Endothelial cell of umbilical vein (primary cell): ENCODE results near the gene FAM193A. TPM values are rescaled to one million over a fixed set of nuclear protein-coding genes. Genes with fewer than 3 reads are reported as not detected.

Experiments
- BruUV-seq: library from RNA; stranded (reverse); fragments of 400-500 nt; replicated peaks from 2 replicates; lab custom pipeline; 2021; lab: Mats Ljungman, UMichigan
- CTCF ChIA-PET: fragments of 300-600, 350-600 bp; sonication (Branson Sonifier 250); formaldehyde crosslinking; loops from one replicate; lab custom pipeline; 2021; ENCODE audit warnings: antibody characterized with exemption, inconsistent platforms; lab: Charles Lee
- POLR2A ChIA-PET: fragments of 300-600, 350-600 bp; sonication (Branson Sonifier 250); formaldehyde crosslinking; loops from one replicate; lab custom pipeline; 2021; ENCODE audit warnings: antibody characterized with exemption, inconsistent platforms; lab: Charles Lee
- DNase-seq: peaks from one replicate; pipeline ENCODE4 v3.0.0-alpha.2; 2011; ENCODE audit warnings: low read depth, low spot score
- FAIRE-seq: peaks from 2 replicates; lab custom pipeline; 2011; peaks lifted over from hg19 to GRCh38; lab: Jason Lieb, UNC
- H2AFZ ChIP-seq: 2 replicates; pipeline ENCODE4 v1.6.0; 2012; ENCODE audit warnings: low read depth, low read length, control low read depth, inconsistent platforms
- H3K27ac ChIP-seq: 2 replicates; pipeline ENCODE4 v1.5.1; 2011; ENCODE audit warnings: low read depth, mild to moderate bottlenecking, control low read depth, low read length, moderate library complexity; ENCODE audit not compliant: insufficient read depth
- H3K27me3 ChIP-seq, 2 experiments: 2 replicates each; pipeline versions ENCODE4 v1.6.0 to v1.6.1; 2011; ENCODE audit warnings: low read length in 2 of 2, mixed read lengths in 1 of 2; ENCODE audit not compliant: control insufficient read depth in 2 of 2, insufficient read depth in 2 of 2
- H3K36me3 ChIP-seq, 2 experiments: 2 replicates in 1 of 2; 3 replicates in 1 of 2; pipeline ENCODE4 v1.5.1; 2011; ENCODE audit warnings: low read length in 2 of 2, mild to moderate bottlenecking in 1 of 2, moderate library complexity in 1 of 2; ENCODE audit not compliant: control insufficient read depth in 2 of 2, insufficient read depth in 2 of 2; ENCODE audit errors: extremely low read depth in 1 of 2
- H3K4me1 ChIP-seq: 3 replicates; pipeline ENCODE4 v1.5.1; 2011; ENCODE audit warnings: mild to moderate bottlenecking, low read length; ENCODE audit not compliant: control insufficient read depth, insufficient read depth; ENCODE audit errors: extremely low read depth
- H3K4me2 ChIP-seq: 2 replicates; pipeline ENCODE4 v1.6.1; 2011; ENCODE audit warnings: low read length, control low read depth, mixed read lengths; ENCODE audit not compliant: insufficient read depth
- H3K4me3 ChIP-seq, 3 experiments: fragments of 200-600 bp in 1 of 3; sonication (generic), shearing (Covaris generic) in 1 of 3; replicated peaks in 1 of 3; 2 replicates each; pipeline ENCODE4 v1.5.1; 2011 to 2016; ENCODE audit warnings: control low read depth in 3 of 3, low read length in 3 of 3, mild to moderate bottlenecking in 2 of 3, inconsistent platforms in 1 of 3, low read depth in 1 of 3, moderate library complexity in 1 of 3; ENCODE audit not compliant: insufficient read depth in 1 of 3
- H3K79me2 ChIP-seq: 2 replicates; pipeline ENCODE4 v1.6.0; 2012; ENCODE audit warnings: low read length, inconsistent platforms; ENCODE audit not compliant: control insufficient read depth, insufficient read depth
- H3K9ac ChIP-seq: replicated peaks from 2 replicates; pipeline ENCODE3; 2011; ENCODE audit warnings: low read length, control low read depth; ENCODE audit not compliant: insufficient read depth; ENCODE audit errors: extremely low read depth
- H3K9me1 ChIP-seq: replicated peaks from 3 replicates; pipeline ENCODE4 v1.6.0; 2011; ENCODE audit warnings: mild to moderate bottlenecking, low read length; ENCODE audit not compliant: control insufficient read depth, insufficient read depth; ENCODE audit errors: extremely low read depth
- H3K9me3 ChIP-seq: replicated peaks from 2 replicates; pipeline ENCODE4 v1.5.1; 2012; ENCODE audit warnings: low read length, inconsistent platforms; ENCODE audit not compliant: control insufficient read depth, insufficient read depth
- H4K20me1 ChIP-seq: replicated peaks from 2 replicates; pipeline ENCODE3; 2011; ENCODE audit warnings: mild to moderate bottlenecking, low read length; ENCODE audit not compliant: control insufficient read depth, insufficient read depth; ENCODE audit errors: extremely low read depth
- EZH2 ChIP-seq: IDR thresholded peaks from 2 replicates; pipeline ENCODE4 v1.6.1; 2012; ENCODE audit warnings: borderline replicate concordance, low read depth, mild to moderate bottlenecking, moderate library complexity, low read length, inconsistent platforms; ENCODE audit not compliant: severe bottlenecking
- FOS ChIP-seq: IDR thresholded peaks from 2 replicates; pipeline ENCODE4 v1.6.1; 2011; ENCODE audit warnings: mild to moderate bottlenecking, low read length, moderate library complexity, borderline replicate concordance; ENCODE audit not compliant: insufficient read depth
- GATA2 ChIP-seq: IDR thresholded peaks from 2 replicates; pipeline ENCODE4 v1.7.0; 2011; ENCODE audit warnings: low read depth, mild to moderate bottlenecking, moderate library complexity, mixed read lengths, low read length; ENCODE audit not compliant: insufficient read length, insufficient read depth
- JUN ChIP-seq: IDR thresholded peaks from 2 replicates; pipeline ENCODE4 v1.6.1; 2011; ENCODE audit warnings: borderline replicate concordance, low read depth; ENCODE audit not compliant: insufficient read length, insufficient read depth
- MYC ChIP-seq: IDR thresholded peaks from one replicate; pipeline ENCODE4 v1.6.1; 2011; ENCODE audit warnings: mild to moderate bottlenecking, low read depth, low read length
- POLR2A ChIP-seq: IDR thresholded peaks from 2 replicates; pipeline ENCODE4 v1.6.1; 2012; ENCODE audit warnings: low read depth, mild to moderate bottlenecking, control low read depth, low read length
- POLR2AphosphoS5 ChIP-seq: IDR thresholded peaks from 2 replicates; pipeline ENCODE4 v1.6.1; 2012; ENCODE audit warnings: low read depth, mild to moderate bottlenecking, control low read depth, low read length, moderate library complexity; ENCODE audit not compliant: insufficient read depth
- dilution Hi-C: fragments of 300-500 bp; cut with MboI; formaldehyde crosslinking; loops from one replicate; pipeline ENCODE4 v1.15.0; 2019; ENCODE audit warnings: low sequenced_read_pairs; ENCODE audit not compliant: extremely low pct_ligation_motif_present
- intact Hi-C: fragments of 100-400 bp; cut with micrococcal nuclease; formaldehyde crosslinking; loops from one replicate; pipeline ENCODE4 v1.10.0; 2022
- polyA plus RNA-seq, 4 experiments: library from polyadenylated mRNA; depleted of rRNA in 3 of 4; stranded (reverse) in 3 of 4; unstranded in 1 of 4; fragments of >200 nt; gene quantifications; 2 replicates each; pipeline versions ENCODE4 v1.2.1 to v1.2.3, GENCODE V29; 2011 to 2012; ENCODE audit warnings: missing spikeins in 1 of 4
- total RNA-seq: library from RNA; stranded (reverse); gene quantifications from 2 replicates; pipeline ENCODE4 v1.2.3, GENCODE V29; 2021
- TF ChIP-seq, protein P1 (sequence below): IDR thresholded peaks from 2 replicates; pipeline ENCODE4 v1.6.1; 2011; ENCODE audit not compliant: insufficient read depth, insufficient read length
- TF ChIP-seq, protein P2 (sequence below), 2 donors: IDR thresholded peaks; 1 replicate in 1 of 2; 2 replicates in 1 of 2; pipeline ENCODE4 v1.5.1; 2011; ENCODE audit warnings: low read length in 2 of 2, mild to moderate bottlenecking in 2 of 2, moderate library complexity in 2 of 2, control low read depth in 1 of 2, inconsistent platforms in 1 of 2, low read depth in 1 of 2; ENCODE audit not compliant: insufficient read depth in 1 of 2; ENCODE audit errors: extremely low read depth in 1 of 2

The FAM193A gene
- total and polyA plus RNA-seq, 2 donors (not counting 3 experiments of a cell fraction or from before 2014, with no cell fraction given): 12.3 to 32.1 TPM

DNA sequence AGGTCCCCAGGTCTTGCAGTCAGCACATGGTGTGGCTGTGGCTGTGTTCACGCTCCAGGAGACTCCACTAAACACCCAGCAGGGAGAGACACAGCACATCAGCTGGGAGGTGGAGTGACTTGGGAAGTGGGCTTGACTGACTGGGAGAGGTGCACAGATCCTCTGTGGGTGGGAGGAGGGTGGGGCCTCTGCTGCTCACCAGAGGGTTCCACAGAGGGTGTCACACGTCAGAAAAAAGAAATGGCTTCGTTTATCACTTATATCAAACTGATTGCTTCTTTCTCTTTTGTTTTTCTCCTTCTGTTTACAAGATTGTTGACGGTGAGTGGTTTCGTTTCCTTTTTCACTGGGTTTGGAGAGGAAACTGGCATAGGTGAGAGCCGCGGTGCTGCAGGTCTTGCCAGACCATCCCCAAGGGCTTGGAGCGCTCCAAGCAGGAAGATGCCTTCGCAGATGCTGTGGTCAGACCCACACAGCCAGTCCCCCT is 24.8 kb upstream of the FAM193A start:
- TF ChIP-seq GATA2 (no peak), POLR2A (no peak)
- TF ChIP-seq, protein P1, sequence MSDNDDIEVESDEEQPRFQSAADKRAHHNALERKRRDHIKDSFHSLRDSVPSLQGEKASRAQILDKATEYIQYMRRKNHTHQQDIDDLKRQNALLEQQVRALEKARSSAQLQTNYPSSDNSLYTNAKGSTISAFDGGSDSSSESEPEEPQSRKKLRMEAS: no peak
- no TSS peak for BruUV-seq
- intact Hi-C loops (no loop called here), dilution Hi-C loops (no loop called here)
- FAIRE-seq: no peak
- Histone ChIP-seq H3K4me3 (no peak overlapping the region), H3K9ac (no peak overlapping the region), H3K4me2 (no peak overlapping the region), H3K79me2 (peaks cover 22% of the 10 kb centered on the region), H3K9me1 (no peaks in the 10 kb centered on the region), H4K20me1 (no peaks in the 10 kb centered on the region), H3K27ac (no peak overlapping the region), H3K9me3 (no peaks in the 10 kb centered on the region), H3K4me1 (peaks cover 2% of the 10 kb centered on the region), H2AFZ (no peak overlapping the region), H3K27me3 (no peaks in the 10 kb centered on the region), H3K36me3 (peaks cover 21 to 50% of the 10 kb centered on the region in 2 experiments)
- ChIA-PET POLR2A (no interaction called here), CTCF (interaction anchor here (1.0 kb wide), 1 partner anchor 9 kb away, joined by 3 read pairs; no protein-coding TSS in a partner anchor)
- DNase-seq: no peak

DNA sequence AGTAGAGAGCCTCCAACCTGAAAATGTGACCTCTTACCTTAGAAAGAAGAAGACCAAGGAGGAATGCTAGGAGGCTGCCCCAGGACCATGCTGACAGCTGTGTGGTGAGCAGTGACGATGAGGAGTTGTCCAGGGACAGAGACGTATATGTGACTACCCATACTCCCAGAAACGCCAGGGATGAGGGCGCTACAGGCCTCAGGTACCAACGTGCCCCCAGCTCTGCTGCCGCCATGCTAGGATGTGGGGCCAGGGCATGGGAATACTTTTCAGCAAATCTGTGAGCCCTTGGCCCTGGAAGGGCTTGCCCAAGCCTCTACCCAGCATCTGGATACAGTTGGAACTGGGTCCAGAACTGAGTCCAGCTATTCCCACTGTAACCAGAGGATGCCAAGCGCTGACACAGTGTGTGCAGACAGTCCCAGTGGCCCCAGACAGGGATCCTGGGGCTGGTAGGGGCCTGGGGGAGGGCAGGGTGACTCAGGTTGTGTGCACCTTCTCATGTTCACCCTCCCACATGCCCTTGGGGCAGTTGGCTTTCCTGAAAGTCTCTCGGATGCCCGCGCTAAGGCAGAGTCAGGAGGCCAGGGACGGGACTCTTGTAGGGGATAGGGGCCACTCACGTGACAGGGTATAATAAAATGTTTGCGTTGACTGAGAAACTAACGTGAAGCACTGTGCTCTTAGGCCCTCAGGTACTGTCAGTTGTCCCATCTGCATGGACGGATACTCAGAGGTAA is 23.9 kb upstream of the FAM193A start:
- dilution Hi-C loops (no loop called here), intact Hi-C loops (no loop called here)
- Histone ChIP-seq H3K36me3 (peaks cover 21 to 45% of the 10 kb centered on the region in 2 experiments), H3K9ac (no peak overlapping the region), H3K27me3 (no peaks in the 10 kb centered on the region), H4K20me1 (no peaks in the 10 kb centered on the region), H3K79me2 (peaks cover 13% of the 10 kb centered on the region), H3K9me3 (no peaks in the 10 kb centered on the region), H3K27ac (no peak overlapping the region), H2AFZ (no peak overlapping the region), H3K4me1 (no peaks in the 10 kb centered on the region), H3K4me3 (no peak overlapping the region), H3K9me1 (no peaks in the 10 kb centered on the region), H3K4me2 (no peak overlapping the region)
- TF ChIP-seq, protein P2, sequence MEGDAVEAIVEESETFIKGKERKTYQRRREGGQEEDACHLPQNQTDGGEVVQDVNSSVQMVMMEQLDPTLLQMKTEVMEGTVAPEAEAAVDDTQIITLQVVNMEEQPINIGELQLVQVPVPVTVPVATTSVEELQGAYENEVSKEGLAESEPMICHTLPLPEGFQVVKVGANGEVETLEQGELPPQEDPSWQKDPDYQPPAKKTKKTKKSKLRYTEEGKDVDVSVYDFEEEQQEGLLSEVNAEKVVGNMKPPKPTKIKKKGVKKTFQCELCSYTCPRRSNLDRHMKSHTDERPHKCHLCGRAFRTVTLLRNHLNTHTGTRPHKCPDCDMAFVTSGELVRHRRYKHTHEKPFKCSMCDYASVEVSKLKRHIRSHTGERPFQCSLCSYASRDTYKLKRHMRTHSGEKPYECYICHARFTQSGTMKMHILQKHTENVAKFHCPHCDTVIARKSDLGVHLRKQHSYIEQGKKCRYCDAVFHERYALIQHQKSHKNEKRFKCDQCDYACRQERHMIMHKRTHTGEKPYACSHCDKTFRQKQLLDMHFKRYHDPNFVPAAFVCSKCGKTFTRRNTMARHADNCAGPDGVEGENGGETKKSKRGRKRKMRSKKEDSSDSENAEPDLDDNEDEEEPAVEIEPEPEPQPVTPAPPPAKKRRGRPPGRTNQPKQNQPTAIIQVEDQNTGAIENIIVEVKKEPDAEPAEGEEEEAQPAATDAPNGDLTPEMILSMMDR (IDR thresholded peaks at IDR 0.05; ENCODE audit: extremely low read depth in 1 of 2, insufficient read depth in 1 of 2, low read depth in 1 of 2, low read length in 2 of 2): no peak
- TF ChIP-seq EZH2 (no peak), JUN (no peak), FOS (no peak), GATA2 (no peak), MYC (no peak), POLR2A (no peak), POLR2AphosphoS5 (no peak)
- TF ChIP-seq, protein P1: no peak
- FAIRE-seq: no peak
- no TSS peak for BruUV-seq
- no peak for DNase-seq
- CTCF ChIA-PET: interaction anchor here (1.0 kb wide), 1 partner anchor 10 kb away, joined by 3 read pairs; no protein-coding TSS in a partner anchor
- POLR2A ChIA-PET: no interaction called here
